Thyroid gland (tissue), 4 donors: ENCODE data around the gene CHP1. TPM values are rescaled to one million over a fixed set of nuclear protein-coding genes. Genes with fewer than 3 reads are reported as not detected.
"Not testable (repeated sequence)": the region's sequence is repeated elsewhere in the genome, so short reads cannot be mapped to it uniquely, and the experiment has no call there.

ENCODE experiments used
- DNase-seq, 2 donors: peaks; one replicate each; pipeline ENCODE4 v3.0.0-alpha.2; 2019
- H3K27ac ChIP-seq, 3 donors: fragments of 200-600 bp; sonication (generic); 1 replicate in 2 of 3; 2 replicates in 1 of 3; pipeline ENCODE4 v1.5.1; 2016 to 2019; ENCODE audit warnings: mild to moderate bottlenecking in 1 of 3, moderate library complexity in 1 of 3
- H3K27me3 ChIP-seq: fragments of 200-600 bp; sonication (generic); one replicate; pipeline ENCODE4 v1.5.1; 2019
- H3K36me3 ChIP-seq, 2 donors: fragments of 200-600 bp; sonication (generic); one replicate each; pipeline ENCODE4 v1.5.1; 2016 to 2019
- H3K4me1 ChIP-seq, 2 donors: fragments of 200-600 bp; sonication (generic); one replicate each; pipeline ENCODE4 v1.5.1; 2017 to 2019
- H3K4me3 ChIP-seq, 3 donors: fragments of 200-600 bp; sonication (generic); replicated peaks in 1 of 3; 1 replicate in 2 of 3; 2 replicates in 1 of 3; pipeline ENCODE4 v1.5.1; 2016; ENCODE audit warnings: mild to moderate bottlenecking in 1 of 3
- H3K9me3 ChIP-seq: fragments of 200-600 bp; sonication (generic); one replicate; pipeline ENCODE4 v1.5.1; 2017
- POLR2A ChIP-seq, 2 donors: fragments of 450-650 bp; IDR thresholded peaks; one replicate each; pipeline ENCODE4 v1.6.1; 2017; ENCODE audit warnings: antibody characterized with exemption in 2 of 2, mild to moderate bottlenecking in 2 of 2, moderate library complexity in 1 of 2
- WGBS, 2 donors: methylation state at CpG; one replicate each; pipeline ENCODE4 v1.1.5; 2017; 5-methylcytosine and 5-hydroxymethylcytosine counted together
- intact Hi-C: fragments of 100-400 bp; cut with DNase I; formaldehyde crosslinking; loops from one replicate; pipeline ENCODE4 v1.15.1; 2023
- total RNA-seq, 4 donors: library from RNA; depleted of rRNA; stranded (reverse); fragments of >200 nt; gene quantifications; one replicate each; pipeline ENCODE4 v1.2.3, GENCODE V29; 2016
- TF ChIP-seq, protein P1 (sequence below), 6 experiments: fragments of 200-600 bp in 3 of 6; fragments of 450-650 bp in 3 of 6; sonication (generic) in 3 of 6; IDR thresholded peaks; one replicate each; pipeline ENCODE4 v1.5.1; 2016 to 2019; ENCODE audit warnings: antibody characterized with exemption in 6 of 6, mild to moderate bottlenecking in 2 of 6, inconsistent platforms in 1 of 6, moderate library complexity in 1 of 6

Gene CHP1
- total RNA-seq, 4 donors from 2014 or later, result 163 to 347 (median 248) TPM

DNA sequence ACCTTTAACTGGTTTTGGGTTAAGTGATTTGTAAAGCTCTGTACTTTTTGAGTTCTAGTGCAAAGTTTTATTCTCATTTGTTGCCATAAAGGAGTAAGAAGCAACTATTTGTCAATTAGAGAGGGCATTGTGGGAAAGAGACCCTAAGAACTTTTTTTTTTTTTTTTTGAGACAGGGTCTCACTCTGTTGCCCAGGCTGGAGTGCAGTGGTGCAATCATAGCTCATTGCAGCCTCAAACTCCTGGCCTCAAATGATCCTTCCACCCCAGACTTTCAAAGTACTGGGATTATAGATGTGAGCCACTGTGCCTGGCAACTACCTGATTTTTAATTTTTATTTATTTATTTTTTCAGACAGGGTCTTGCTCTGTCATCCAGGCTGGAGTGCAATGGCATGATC lies 4.9 kb downstream of the CHP1 start:
- no peak overlapping the region for H3K27ac ChIP-seq
- peaks cover 9 to 13% of the 10 kb centered on the region in 2 donors for H3K4me1 ChIP-seq
- TF ChIP-seq POLR2A (IDR thresholded peaks at IDR 0.05), result no peak
- TF ChIP-seq, protein P1, sequence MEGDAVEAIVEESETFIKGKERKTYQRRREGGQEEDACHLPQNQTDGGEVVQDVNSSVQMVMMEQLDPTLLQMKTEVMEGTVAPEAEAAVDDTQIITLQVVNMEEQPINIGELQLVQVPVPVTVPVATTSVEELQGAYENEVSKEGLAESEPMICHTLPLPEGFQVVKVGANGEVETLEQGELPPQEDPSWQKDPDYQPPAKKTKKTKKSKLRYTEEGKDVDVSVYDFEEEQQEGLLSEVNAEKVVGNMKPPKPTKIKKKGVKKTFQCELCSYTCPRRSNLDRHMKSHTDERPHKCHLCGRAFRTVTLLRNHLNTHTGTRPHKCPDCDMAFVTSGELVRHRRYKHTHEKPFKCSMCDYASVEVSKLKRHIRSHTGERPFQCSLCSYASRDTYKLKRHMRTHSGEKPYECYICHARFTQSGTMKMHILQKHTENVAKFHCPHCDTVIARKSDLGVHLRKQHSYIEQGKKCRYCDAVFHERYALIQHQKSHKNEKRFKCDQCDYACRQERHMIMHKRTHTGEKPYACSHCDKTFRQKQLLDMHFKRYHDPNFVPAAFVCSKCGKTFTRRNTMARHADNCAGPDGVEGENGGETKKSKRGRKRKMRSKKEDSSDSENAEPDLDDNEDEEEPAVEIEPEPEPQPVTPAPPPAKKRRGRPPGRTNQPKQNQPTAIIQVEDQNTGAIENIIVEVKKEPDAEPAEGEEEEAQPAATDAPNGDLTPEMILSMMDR (IDR thresholded peaks at IDR 0.05), result no peak
- no peaks in the 10 kb centered on the region for H3K36me3 ChIP-seq
- H3K9me3 ChIP-seq, result no peaks in the 10 kb centered on the region
- no peak for DNase-seq
- intact Hi-C loops, result loop anchor here (10.0 kb wide), 2 partner anchors 49 to 99 kb away; partner anchors contain the start of genes NUSAP1 and OIP5
- H3K4me3 ChIP-seq, result no peak overlapping the region
- no peaks in the 10 kb centered on the region for H3K27me3 ChIP-seq

DNA sequence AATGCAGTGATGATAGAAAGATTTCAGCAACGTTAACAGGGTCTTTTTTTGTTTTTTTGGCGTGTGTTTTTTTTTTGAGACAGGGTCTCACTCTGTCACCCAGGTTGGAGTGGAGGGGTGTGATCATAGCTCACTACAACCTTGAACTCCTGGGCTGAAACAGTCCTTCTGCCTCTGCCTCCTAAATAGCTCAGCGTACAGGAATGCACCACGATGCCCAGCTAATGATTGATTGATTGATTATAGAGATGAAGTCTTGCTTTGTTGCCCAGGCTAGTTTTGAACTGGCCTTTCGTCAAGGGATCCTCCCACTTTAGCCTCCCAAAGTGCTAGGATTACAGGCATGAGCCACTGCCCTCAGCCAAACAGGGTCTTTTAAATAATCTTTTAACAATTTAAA lies 7.0 kb downstream of the CHP1 start:
- H3K4me1 ChIP-seq, result peaks cover 7 to 9% of the 10 kb centered on the region in 2 donors
- no peaks in the 10 kb centered on the region for H3K9me3 ChIP-seq
- no peak overlapping the region for H3K27ac ChIP-seq
- TF ChIP-seq, protein P1 (IDR thresholded peaks at IDR 0.05), result no peak
- no peak overlapping the region for H3K4me3 ChIP-seq
- WGBS, 2 donors, result 55 to 80% methylated on average over 5 of the region's 5 CpGs
- no peaks in the 10 kb centered on the region for H3K36me3 ChIP-seq
- DNase-seq, result no peak
- no peaks in the 10 kb centered on the region for H3K27me3 ChIP-seq
- intact Hi-C loops, result loop anchor here (10.0 kb wide), 2 partner anchors 47 to 97 kb away; partner anchors contain the start of genes NUSAP1 and OIP5

DNA sequence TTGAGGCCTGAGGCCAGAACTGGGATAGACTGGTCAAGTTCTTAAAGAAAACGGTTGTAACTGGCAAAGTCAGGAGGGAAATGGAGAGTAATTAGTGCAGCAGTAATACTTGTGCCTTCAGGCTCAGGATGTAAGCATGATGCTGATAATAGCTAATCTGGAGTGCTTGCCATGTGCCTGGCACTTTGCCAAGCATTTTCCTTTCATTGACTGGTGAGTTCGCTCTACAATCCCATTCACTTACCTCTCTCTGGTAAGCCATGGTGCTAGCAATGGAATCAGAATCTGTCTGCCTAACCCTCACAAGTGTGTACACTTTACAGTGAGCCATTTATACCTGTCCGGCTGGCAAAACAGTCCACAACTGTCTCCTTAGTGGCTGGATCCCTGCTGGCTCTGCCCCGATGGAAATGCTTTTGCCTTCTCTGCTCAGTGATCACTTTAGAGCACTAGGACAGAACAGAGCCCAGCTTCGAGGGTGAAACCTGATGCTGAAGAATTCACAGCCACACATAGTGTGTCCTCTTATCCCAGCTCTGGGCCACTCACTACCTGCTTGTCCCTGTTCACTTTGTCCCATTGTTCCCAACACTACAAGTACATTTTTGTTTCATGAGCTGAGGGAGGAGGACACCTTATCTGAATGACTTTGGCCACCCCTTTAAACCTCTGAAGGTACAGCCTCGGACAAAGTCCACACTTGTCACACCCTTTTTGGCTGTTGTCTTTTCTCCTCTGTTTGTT lies 10.3 kb downstream of the CHP1 start:
- Histone ChIP-seq H3K9me3 (no peaks in the 10 kb centered on the region), H3K27me3 (no peaks in the 10 kb centered on the region), H3K27ac (peak overlapping the region in 2 of 3 donors; percentile 6 to 8), H3K4me1 (peaks cover 10 to 14% of the 10 kb centered on the region in 2 donors), H3K36me3 (peaks cover 0 to 2% of the 10 kb centered on the region in 2 donors), H3K4me3 (no peak overlapping the region)
- TF ChIP-seq POLR2A (IDR thresholded peaks at IDR 0.05), result no peak
- TF ChIP-seq, protein P1 (IDR thresholded peaks at IDR 0.05), result no peak
- intact Hi-C loops, result no loop called here
- 55 to 66% methylated on average over 6 of the region's 6 CpGs for WGBS, 2 donors
- DNase-seq, result peak; percentile 56 to 59

DNA sequence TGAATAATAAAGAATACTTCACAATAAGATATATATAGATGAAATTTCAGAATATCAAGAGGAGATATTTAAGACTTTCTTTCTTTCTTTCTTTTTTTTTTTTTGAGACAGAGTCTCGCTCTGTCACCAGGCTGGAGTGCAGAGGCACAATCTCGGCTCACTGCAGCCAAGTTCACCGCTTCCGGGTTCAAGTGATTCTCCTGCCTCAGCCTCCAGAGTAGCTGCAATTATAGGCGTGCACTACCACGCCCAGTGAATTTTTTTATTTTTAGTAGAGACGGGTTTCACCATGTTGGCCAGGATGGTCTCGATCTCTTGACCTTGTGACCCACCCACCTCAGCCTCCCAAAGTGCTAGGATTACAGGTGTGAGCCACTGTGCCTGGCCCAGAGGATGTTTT lies 19.7 kb downstream of the CHP1 start:
- Histone ChIP-seq H3K27ac (peak overlapping the region in 2 of 3 donors; percentile 77 to 79), H3K4me1 (peaks cover 15 to 17% of the 10 kb centered on the region in 2 donors)
- H3K4me3 ChIP-seq, H3K27me3 ChIP-seq, H3K36me3 ChIP-seq, DNase-seq, H3K9me3 ChIP-seq, intact Hi-C loops: not testable (repeated sequence)
- WGBS, 2 donors, result 81 to 95% methylated on average over 8 of the region's 8 CpGs

DNA sequence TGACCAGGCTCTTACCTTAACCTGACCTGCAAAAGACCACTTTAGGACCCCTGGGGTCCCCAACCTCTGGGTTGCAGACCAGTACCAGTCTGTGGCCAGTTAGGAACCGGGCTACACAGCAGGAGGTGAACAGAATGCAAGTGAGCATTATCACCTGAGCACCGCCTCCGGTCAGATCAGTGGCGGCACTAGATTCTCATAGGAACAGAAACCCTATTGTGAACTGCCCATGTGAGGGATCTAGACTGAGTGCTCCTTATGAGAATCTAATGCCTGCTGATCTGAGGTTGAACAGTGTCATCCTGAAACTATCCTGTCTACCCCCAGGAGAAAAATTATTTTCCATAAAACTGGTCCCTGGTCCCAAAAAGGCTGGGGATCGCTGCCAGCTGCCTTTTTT lies 20.3 kb downstream of the CHP1 start:
- peak overlapping the region in 1 of 3 donors; percentile 79 for H3K27ac ChIP-seq
- TF ChIP-seq, protein P1 (IDR thresholded peaks at IDR 0.05), result no peak
- no peak for TF ChIP-seq POLR2A (IDR thresholded peaks at IDR 0.05)

More for the DNA sequence above, 20.3 kb downstream of the CHP1 start:
- no peaks in the 10 kb centered on the region for H3K36me3 ChIP-seq
- no peak overlapping the region for H3K4me3 ChIP-seq
- 93 to 99% methylated on average over 5 of the region's 5 CpGs for WGBS, 2 donors
- no peaks in the 10 kb centered on the region for H3K9me3 ChIP-seq
- H3K4me1 ChIP-seq, result peaks cover 12 to 14% of the 10 kb centered on the region in 2 donors
- no peaks in the 10 kb centered on the region for H3K27me3 ChIP-seq
- intact Hi-C loops, result no loop called here
- DNase-seq, result no peak
